Transverse colon (tissue), 3 donors: ENCODE results near the gene EHD4.

Experiments used
- POLR2A ChIP-seq: fragments of 450-650 bp; IDR thresholded peaks from one replicate; pipeline ENCODE4 v1.6.1; 2016; ENCODE audit warnings: antibody characterized with exemption, mild to moderate bottlenecking, moderate library complexity
- TF ChIP-seq, protein P1 (sequence below), 5 experiments: fragments of 200-600 bp in 3 of 5; fragments of 450-650 bp in 2 of 5; sonication (generic) in 3 of 5; IDR thresholded peaks; 1 replicate in 2 of 5; 2 replicates in 3 of 5; pipeline ENCODE4 v1.5.1; 2016 to 2017; ENCODE audit warnings: antibody characterized with exemption in 5 of 5, inconsistent platforms in 3 of 5, mild to moderate bottlenecking in 2 of 5, moderate library complexity in 1 of 5

DNA sequence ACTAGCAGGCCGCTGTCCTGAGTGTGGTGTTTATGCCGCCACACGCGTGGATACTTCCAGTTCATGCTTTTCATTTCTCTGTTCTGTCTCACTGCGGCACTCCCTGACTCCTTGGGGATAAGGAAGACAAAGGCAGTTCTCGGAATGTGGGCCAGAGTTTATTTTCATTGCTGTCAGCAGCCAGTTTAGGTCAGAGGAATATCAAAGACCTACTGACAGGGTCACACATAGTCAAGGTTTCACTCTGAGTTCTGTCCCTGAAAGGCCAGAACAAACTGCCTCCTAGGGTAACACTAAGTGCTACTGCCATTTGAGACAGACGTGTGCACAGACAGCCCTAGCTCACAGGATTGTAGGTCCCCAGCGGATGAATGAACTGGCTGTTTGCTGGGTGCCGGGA lies 51.2 kb downstream of the EHD4 start:
- TF ChIP-seq, protein P1, sequence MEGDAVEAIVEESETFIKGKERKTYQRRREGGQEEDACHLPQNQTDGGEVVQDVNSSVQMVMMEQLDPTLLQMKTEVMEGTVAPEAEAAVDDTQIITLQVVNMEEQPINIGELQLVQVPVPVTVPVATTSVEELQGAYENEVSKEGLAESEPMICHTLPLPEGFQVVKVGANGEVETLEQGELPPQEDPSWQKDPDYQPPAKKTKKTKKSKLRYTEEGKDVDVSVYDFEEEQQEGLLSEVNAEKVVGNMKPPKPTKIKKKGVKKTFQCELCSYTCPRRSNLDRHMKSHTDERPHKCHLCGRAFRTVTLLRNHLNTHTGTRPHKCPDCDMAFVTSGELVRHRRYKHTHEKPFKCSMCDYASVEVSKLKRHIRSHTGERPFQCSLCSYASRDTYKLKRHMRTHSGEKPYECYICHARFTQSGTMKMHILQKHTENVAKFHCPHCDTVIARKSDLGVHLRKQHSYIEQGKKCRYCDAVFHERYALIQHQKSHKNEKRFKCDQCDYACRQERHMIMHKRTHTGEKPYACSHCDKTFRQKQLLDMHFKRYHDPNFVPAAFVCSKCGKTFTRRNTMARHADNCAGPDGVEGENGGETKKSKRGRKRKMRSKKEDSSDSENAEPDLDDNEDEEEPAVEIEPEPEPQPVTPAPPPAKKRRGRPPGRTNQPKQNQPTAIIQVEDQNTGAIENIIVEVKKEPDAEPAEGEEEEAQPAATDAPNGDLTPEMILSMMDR (IDR thresholded peaks at IDR 0.05) = no peak
- TF ChIP-seq POLR2A = no peak
